Right lobe of liver (tissue), 6 donors: ENCODE measurements around the gene KCTD2. TPM values are rescaled to one million over a fixed set of nuclear protein-coding genes. Genes with fewer than 3 reads are reported as not detected.
A peak's percentile ranks its signal among the peaks of the same experiment; 100 is the strongest.

Experiments
- ATAC-seq, 4 donors: fragments of 200-7000 bp; cut with Tn5 transposase; one replicate each; pipeline ENCODE4 v1.9.1; 2020; ENCODE audit warnings: mild to moderate bottlenecking in 4 of 4, moderate library complexity in 4 of 4
- DNase-seq, 3 donors: peaks; one replicate each; pipeline ENCODE4 v3.0.0-alpha.2; 2020
- H3K27ac ChIP-seq, 3 donors: fragments of 200-600 bp; one replicate each; pipeline ENCODE4 v1.8.0; 2022
- H3K27me3 ChIP-seq, 2 donors: fragments of 200-600 bp; one replicate each; pipeline ENCODE4 v1.8.0; 2022
- H3K36me3 ChIP-seq, 4 donors: fragments of 200-600 bp; sonication (generic) in 1 of 4; one replicate each; pipeline versions ENCODE4 v1.5.1 to v1.8.0; 2017 to 2022; ENCODE audit warnings: control low read depth in 1 of 4
- H3K4me1 ChIP-seq, 4 donors: fragments of 200-600 bp; sonication (generic) in 1 of 4; one replicate each; pipeline versions ENCODE4 v1.5.1 to v1.8.0; 2017 to 2022; ENCODE audit warnings: control low read depth in 1 of 4
- H3K4me3 ChIP-seq, 3 donors: fragments of 200-600 bp; one replicate each; pipeline ENCODE4 v1.8.0; 2022
- H3K9me3 ChIP-seq, 4 donors: fragments of 200-600 bp; sonication (generic) in 1 of 4; one replicate each; pipeline versions ENCODE4 v1.5.1 to v1.8.0; 2017 to 2022; ENCODE audit warnings: control low read depth in 1 of 4
- CTCF ChIP-seq, 4 donors: fragments of 200-600 bp in 3 of 4; fragments of 450-650 bp in 1 of 4; IDR thresholded peaks; one replicate each; pipeline versions ENCODE4 v1.5.1 to v1.8.0; 2016 to 2022; ENCODE audit warnings: antibody characterized with exemption in 4 of 4, mild to moderate bottlenecking in 2 of 4
- POLR2A ChIP-seq: fragments of 450-650 bp; IDR thresholded peaks from one replicate; pipeline ENCODE4 v1.6.1; 2017; ENCODE audit warnings: antibody characterized with exemption, mild to moderate bottlenecking
- WGBS: methylation state at CpG from one replicate; pipeline ENCODE4 v1.1.6; 2018; ENCODE audit warnings: low coverage, low lambda C conversion rate; ENCODE audit not compliant: insufficient coverage; ENCODE audit errors: missing lambda C conversion rate; 5-methylcytosine and 5-hydroxymethylcytosine counted together
- intact Hi-C, 2 donors: fragments of 100-400 bp; cut with DNase I; formaldehyde crosslinking; loops; one replicate each; pipeline versions ENCODE4 v1.11.2 to v1.14.1; 2022
- total RNA-seq, 6 experiments: library from RNA; depleted of rRNA in 2 of 6; stranded (reverse); fragments of >200 nt in 2 of 6; fragmentation: NEBNext Ultra II Directional in 3 of 6; extraction: Animal tissue kit (Norgen Biotek cat#: 25700) in 3 of 6; gene quantifications; one replicate each; pipeline versions ENCODE4 v1.1.0 to v1.2.4, GENCODE V29; 2016 to 2023
- donor health status: DM: no; HTN: yes; CAD: no.
- donor health status: DM: no; HTN: no; CAD: no.
- donor health status: DM: no; HTN: no; CAD: no.
- donor health status: DM: no; HTN: yes; CAD: no.
- donor health status: DM: no; HTN: yes; CAD: no.

Gene KCTD2
- total RNA-seq, 6 experiments from 2014 or later: 7.2 to 10.3 (median 8.1) TPM

- Histone ChIP-seq H3K36me3 (no peaks in the 10 kb centered on the region), H3K27me3 (no peaks in the 10 kb centered on the region), H3K4me3 (peak overlapping the region; percentile 46 to 60 (median 56)), H3K4me1 (peaks cover 0 to 31% (median 15%) of the 10 kb centered on the region in 4 donors), H3K27ac (peak overlapping the region; percentile 77 to 91 (median 79)), H3K9me3 (no peaks in the 10 kb centered on the region)
- DNase-seq: peak; percentile 83 to 87 (median 86)
- WGBS: 20% methylated on average over 1 of the region's 53 CpGs
- intact Hi-C loops: no loop called here
- TF ChIP-seq CTCF (IDR thresholded peaks at IDR 0.05) (peak in 3 of 4 donors; percentile 16 to 23 (median 18)), POLR2A (peak; percentile 20)
- ATAC-seq: peak; percentile 61 to 87 (median 82)
Measured at GRCh38 chr17:75077496-75078283, 30.7 kb downstream of the KCTD2 start.

GRCh38 chr17:75078284-75079022 is 31.4 kb downstream of the KCTD2 start:
- no peak for DNase-seq
- peak in 1 of 4 donors; percentile 22 for ATAC-seq
- Histone ChIP-seq H3K4me3 (peak overlapping the region in 2 of 3 donors; percentile 46 to 60), H3K9me3 (no peaks in the 10 kb centered on the region), H3K27me3 (no peaks in the 10 kb centered on the region), H3K36me3 (no peaks in the 10 kb centered on the region), H3K27ac (peak overlapping the region; percentile 77 to 91 (median 79)), H3K4me1 (peaks cover 0 to 39% (median 18%) of the 10 kb centered on the region in 4 donors)
- intact Hi-C loops: no loop called here
- TF ChIP-seq CTCF (IDR thresholded peaks at IDR 0.05): no peak
- TF ChIP-seq POLR2A: no peak
- 30% methylated on average over 11 of the region's 17 CpGs for WGBS

- intact Hi-C loops: no loop called here
- no peak for ATAC-seq
- Histone ChIP-seq H3K27ac (peak overlapping the region in 1 of 3 donors; percentile 91), H3K36me3 (no peaks in the 10 kb centered on the region), H3K4me1 (peaks cover 0 to 44% (median 20%) of the 10 kb centered on the region in 4 donors), H3K27me3 (no peaks in the 10 kb centered on the region), H3K9me3 (no peaks in the 10 kb centered on the region), H3K4me3 (no peak overlapping the region)
- TF ChIP-seq CTCF (IDR thresholded peaks at IDR 0.05) (no peak), POLR2A (no peak)
- 60% methylated on average over 6 of the region's 8 CpGs for WGBS
- no peak for DNase-seq
Measured at GRCh38 chr17:75079023-75079373, 32.0 kb downstream of the KCTD2 start.

GRCh38 chr17:75081611-75082540 is 34.9 kb downstream of the KCTD2 start:
- ATAC-seq: no peak
- Histone ChIP-seq H3K27ac (no peak overlapping the region), H3K36me3 (no peaks in the 10 kb centered on the region), H3K9me3 (no peaks in the 10 kb centered on the region), H3K27me3 (no peaks in the 10 kb centered on the region), H3K4me3 (no peak overlapping the region), H3K4me1 (peaks cover 0 to 63% (median 31%) of the 10 kb centered on the region in 4 donors)
- intact Hi-C loops: no loop called here
- no peak for TF ChIP-seq POLR2A
- TF ChIP-seq CTCF (IDR thresholded peaks at IDR 0.05): no peak
- WGBS: 57% methylated on average over 5 of the region's 13 CpGs
- DNase-seq: no peak
